Left ventricle myocardium inferior (tissue), 1 donor: ENCODE data around the gene SFXN5. TPM values are rescaled to one million over a fixed set of nuclear protein-coding genes. Genes with fewer than 3 reads are reported as not detected.

ENCODE experiments used
- DNase-seq: peaks from one replicate; pipeline ENCODE4 v3.0.0-alpha.2; 2020
- H3K27ac ChIP-seq: fragments of 200-600 bp; replicated peaks from 2 replicates; pipeline ENCODE4 v1.8.0; 2021
- H3K27me3 ChIP-seq: fragments of 200-600 bp; 2 replicates; pipeline ENCODE4 v1.8.0; 2021; ENCODE audit warnings: low read depth
- H3K36me3 ChIP-seq: fragments of 200-600 bp; 2 replicates; pipeline ENCODE4 v1.8.0; 2021
- H3K4me1 ChIP-seq: fragments of 200-600 bp; 2 replicates; pipeline ENCODE4 v1.8.0; 2021
- H3K4me3 ChIP-seq: fragments of 200-600 bp; 2 replicates; pipeline ENCODE4 v1.8.0; 2021; ENCODE audit warnings: mild to moderate bottlenecking, moderate library complexity
- H3K9me3 ChIP-seq: fragments of 200-600 bp; replicated peaks from 2 replicates; pipeline ENCODE4 v1.8.0; 2021
- intact Hi-C: fragments of 100-400 bp; cut with micrococcal nuclease; formaldehyde crosslinking; loops from one replicate; pipeline ENCODE4 v1.11.0; 2022
- total RNA-seq: library from RNA; stranded (reverse); fragmentation: NEBNext Ultra II Directional; extraction: Animal tissue kit (Norgen Biotek cat#: 25700); gene quantifications from one replicate; pipeline ENCODE4 v1.2.1, GENCODE V29; 2021
- TF ChIP-seq, protein P1 (sequence below): fragments of 200-600 bp; IDR thresholded peaks from 2 replicates; pipeline ENCODE4 v1.8.0; 2021; ENCODE audit warnings: antibody characterized with exemption, mild to moderate bottlenecking, borderline replicate concordance
- donor health status: DM: no; HTN: yes; CAD: no; lungs with severe emphysema.

The SFXN5 gene
- total RNA-seq, 1 donor from 2014 or later = 9.9 TPM

DNA sequence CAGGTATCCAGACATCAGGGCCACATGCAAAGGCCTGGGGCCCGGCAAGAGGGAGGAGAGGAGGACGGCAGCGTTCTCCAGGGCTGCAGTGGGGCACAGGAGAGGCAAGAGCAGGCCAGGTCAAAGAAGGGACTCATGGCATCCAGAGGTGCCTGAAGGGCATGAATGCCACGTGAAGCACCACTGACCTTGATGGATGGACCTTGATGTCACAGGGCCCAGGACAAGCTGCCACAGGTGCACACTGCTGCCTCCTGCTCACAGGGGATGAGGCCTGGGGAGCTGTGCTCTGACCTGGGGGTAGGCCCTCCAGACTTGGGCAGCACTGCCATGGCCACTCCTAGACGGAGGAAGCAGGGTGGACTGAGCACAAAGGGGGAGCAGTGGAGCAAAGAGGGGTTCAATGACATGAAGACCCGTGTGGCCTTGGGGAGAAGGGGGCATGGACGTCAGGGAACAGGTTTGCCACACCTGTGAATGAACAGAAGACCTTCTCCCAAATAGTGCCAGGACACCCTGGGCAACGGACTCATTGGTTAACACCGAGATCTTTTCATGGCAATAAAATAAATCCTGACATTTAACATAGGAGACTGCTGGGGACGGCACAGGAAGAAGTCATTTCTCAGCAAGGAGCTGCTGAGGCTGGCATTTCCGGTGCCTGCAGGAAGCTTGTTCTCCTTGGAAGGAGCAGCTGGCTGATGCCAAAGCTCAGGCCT is 88.6 kb downstream of the SFXN5 start:
- intact Hi-C loops = no loop called here
- DNase-seq = no peak
- Histone ChIP-seq H3K27me3 (no peaks in the 10 kb centered on the region), H3K27ac (peak overlapping the region; percentile 93), H3K9me3 (no peaks in the 10 kb centered on the region), H3K36me3 (peaks cover 6% of the 10 kb centered on the region), H3K4me3 (no peak overlapping the region), H3K4me1 (peaks cover 76% of the 10 kb centered on the region)
- TF ChIP-seq, protein P1, sequence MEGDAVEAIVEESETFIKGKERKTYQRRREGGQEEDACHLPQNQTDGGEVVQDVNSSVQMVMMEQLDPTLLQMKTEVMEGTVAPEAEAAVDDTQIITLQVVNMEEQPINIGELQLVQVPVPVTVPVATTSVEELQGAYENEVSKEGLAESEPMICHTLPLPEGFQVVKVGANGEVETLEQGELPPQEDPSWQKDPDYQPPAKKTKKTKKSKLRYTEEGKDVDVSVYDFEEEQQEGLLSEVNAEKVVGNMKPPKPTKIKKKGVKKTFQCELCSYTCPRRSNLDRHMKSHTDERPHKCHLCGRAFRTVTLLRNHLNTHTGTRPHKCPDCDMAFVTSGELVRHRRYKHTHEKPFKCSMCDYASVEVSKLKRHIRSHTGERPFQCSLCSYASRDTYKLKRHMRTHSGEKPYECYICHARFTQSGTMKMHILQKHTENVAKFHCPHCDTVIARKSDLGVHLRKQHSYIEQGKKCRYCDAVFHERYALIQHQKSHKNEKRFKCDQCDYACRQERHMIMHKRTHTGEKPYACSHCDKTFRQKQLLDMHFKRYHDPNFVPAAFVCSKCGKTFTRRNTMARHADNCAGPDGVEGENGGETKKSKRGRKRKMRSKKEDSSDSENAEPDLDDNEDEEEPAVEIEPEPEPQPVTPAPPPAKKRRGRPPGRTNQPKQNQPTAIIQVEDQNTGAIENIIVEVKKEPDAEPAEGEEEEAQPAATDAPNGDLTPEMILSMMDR = no peak

GRCh38 chr2:72982219-72982618 is 89.3 kb downstream of the SFXN5 start:
- intact Hi-C loops = no loop called here
- Histone ChIP-seq H3K9me3 (no peaks in the 10 kb centered on the region), H3K4me1 (peaks cover 76% of the 10 kb centered on the region), H3K36me3 (no peaks in the 10 kb centered on the region), H3K4me3 (no peak overlapping the region), H3K27me3 (no peaks in the 10 kb centered on the region), H3K27ac (peak overlapping the region; percentile 93)
- no peak for DNase-seq
- TF ChIP-seq, protein P1 = no peak

- intact Hi-C loops = no loop called here
- TF ChIP-seq, protein P1 = no peak
- H3K4me1 ChIP-seq = peaks cover 71% of the 10 kb centered on the region
Measured at GRCh38 chr2:72981536-72981935, 90.0 kb downstream of the SFXN5 start.

DNA sequence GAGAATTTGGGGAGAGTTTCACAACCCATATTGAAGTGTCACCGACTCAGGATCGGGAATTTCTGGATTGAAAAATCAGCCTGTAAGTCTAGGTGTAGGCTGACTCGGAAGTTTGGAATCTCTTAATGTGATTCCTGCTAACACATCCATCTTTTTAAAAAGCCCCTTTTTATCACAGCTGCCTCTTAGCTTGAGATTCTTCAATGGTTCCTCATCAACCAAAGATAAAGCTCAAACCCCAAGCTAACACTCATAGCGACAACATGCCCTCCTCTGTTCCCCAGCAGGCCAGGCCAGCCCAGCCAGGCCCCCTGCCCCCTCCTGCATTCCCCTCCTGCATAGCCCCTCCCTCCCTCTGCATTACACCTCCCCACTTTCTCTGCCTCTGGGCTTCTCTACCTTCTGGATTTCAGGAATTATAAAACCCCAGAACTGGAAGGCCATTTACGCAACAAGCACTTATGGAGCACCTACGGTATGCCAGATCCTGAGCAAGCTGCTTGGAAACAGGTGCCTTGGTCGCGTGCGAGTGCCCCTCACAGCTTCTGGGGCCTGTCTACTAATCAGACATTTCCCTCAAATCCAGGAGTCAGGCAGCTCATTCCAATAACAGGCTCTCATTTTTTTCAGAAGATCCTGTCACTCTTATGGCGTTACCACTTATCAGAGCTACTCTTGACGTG is 90.8 kb downstream of the SFXN5 start:
- Histone ChIP-seq H3K27ac (no peak overlapping the region), H3K9me3 (no peaks in the 10 kb centered on the region), H3K4me1 (peaks cover 62% of the 10 kb centered on the region), H3K36me3 (no peaks in the 10 kb centered on the region), H3K27me3 (no peaks in the 10 kb centered on the region), H3K4me3 (no peak overlapping the region)
- TF ChIP-seq, protein P1 = no peak
- intact Hi-C loops = no loop called here
- no peak for DNase-seq

More at GRCh38 chr2:72981536-72981935, 90.0 kb downstream of the SFXN5 start:
- no peaks in the 10 kb centered on the region for H3K27me3 ChIP-seq
- no peaks in the 10 kb centered on the region for H3K9me3 ChIP-seq
- H3K27ac ChIP-seq = peak overlapping the region; percentile 8
- H3K4me3 ChIP-seq = no peak overlapping the region
- H3K36me3 ChIP-seq = no peaks in the 10 kb centered on the region
- no peak for DNase-seq

- H3K27me3 ChIP-seq = no peaks in the 10 kb centered on the region
- intact Hi-C loops = loop anchor here (10.0 kb wide), 1 partner anchor 85 kb away; no protein-coding TSS in a partner anchor
- H3K4me3 ChIP-seq = no peak overlapping the region
- no peaks in the 10 kb centered on the region for H3K9me3 ChIP-seq
- DNase-seq = no peak
- H3K36me3 ChIP-seq = peaks cover 3% of the 10 kb centered on the region
- H3K27ac ChIP-seq = no peak overlapping the region
- TF ChIP-seq, protein P1 = no peak
- H3K4me1 ChIP-seq = peaks cover 54% of the 10 kb centered on the region
Measured at GRCh38 chr2:72979896-72980295, 91.6 kb downstream of the SFXN5 start.
